Ishikawa (cell line): ENCODE data around the gene ACSM5.
"Not testable (repeated sequence)": the region's sequence is repeated elsewhere in the genome, so short reads cannot be mapped to it uniquely, and the experiment has no call there.

Experiments
- CEBPB ChIP-seq: IDR thresholded peaks from 2 replicates; pipeline ENCODE4 v1.6.1; 2012
- CREB1 ChIP-seq: IDR thresholded peaks from 2 replicates; pipeline ENCODE4 v1.6.1; 2012; ENCODE audit warnings: low read depth
- EGR1 ChIP-seq: IDR thresholded peaks from 2 replicates; pipeline ENCODE4 v1.6.1; 2012
- EP300 ChIP-seq: IDR thresholded peaks from 2 replicates; pipeline ENCODE4 v1.6.1; 2012; ENCODE audit warnings: borderline replicate concordance
- FOXM1 ChIP-seq: IDR thresholded peaks from 2 replicates; pipeline ENCODE4 v1.6.1; 2012; ENCODE audit warnings: low read depth, borderline replicate concordance
- NFIC ChIP-seq: IDR thresholded peaks from 2 replicates; pipeline ENCODE4 v1.6.1; 2012
- RAD21 ChIP-seq: IDR thresholded peaks from 2 replicates; pipeline ENCODE4 v1.6.1; 2012; ENCODE audit warnings: low read depth
- TAF1 ChIP-seq: IDR thresholded peaks from 2 replicates; pipeline ENCODE4 v1.6.1; 2012; ENCODE audit warnings: low read depth, mild to moderate bottlenecking
- TCF12 ChIP-seq: IDR thresholded peaks from 2 replicates; pipeline ENCODE4 v1.6.1; 2012; ENCODE audit warnings: low read depth
- TEAD4 ChIP-seq: IDR thresholded peaks from 2 replicates; pipeline ENCODE4 v1.6.1; 2012
- USF1 ChIP-seq: IDR thresholded peaks from 2 replicates; pipeline ENCODE4 v1.6.1; 2012
- YY1 ChIP-seq: IDR thresholded peaks from 2 replicates; pipeline ENCODE4 v1.6.1; 2012; ENCODE audit warnings: low read depth
- ZBTB7A ChIP-seq: IDR thresholded peaks from 2 replicates; pipeline ENCODE4 v1.6.1; 2012; ENCODE audit warnings: low read depth
- TF ChIP-seq, protein P1 (sequence below): IDR thresholded peaks from 2 replicates; pipeline ENCODE4 v1.6.1; 2012; ENCODE audit warnings: low read depth, mild to moderate bottlenecking
- TF ChIP-seq, protein P2 (sequence below): IDR thresholded peaks from 2 replicates; pipeline ENCODE4 v1.6.1; 2012

ACSM5 gene

DNA sequence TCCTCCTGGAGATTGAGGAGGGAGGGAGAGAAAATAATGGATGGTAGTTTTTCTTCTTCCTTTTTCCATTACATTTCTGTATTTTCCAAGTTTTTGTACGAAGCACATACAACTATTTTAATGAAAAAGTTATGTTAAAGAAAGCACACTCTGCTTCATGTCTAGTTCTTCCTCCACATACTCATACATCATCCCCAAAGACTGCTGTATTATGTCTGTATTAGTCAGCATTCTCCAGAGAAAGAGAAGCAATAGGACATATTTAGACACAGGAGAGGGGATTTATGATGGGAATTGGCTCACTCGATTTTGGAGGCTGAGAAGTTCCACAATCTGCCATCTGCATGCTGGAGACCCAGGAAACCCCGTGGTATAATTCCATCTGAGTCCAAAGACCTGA, 31.9 kb downstream of the ACSM5 start:
- TF ChIP-seq FOXM1 (no peak), TCF12 (no peak), NFIC (no peak), CEBPB (no peak), YY1 (no peak), RAD21 (no peak), ZBTB7A (no peak)
- TF ChIP-seq, protein P1, sequence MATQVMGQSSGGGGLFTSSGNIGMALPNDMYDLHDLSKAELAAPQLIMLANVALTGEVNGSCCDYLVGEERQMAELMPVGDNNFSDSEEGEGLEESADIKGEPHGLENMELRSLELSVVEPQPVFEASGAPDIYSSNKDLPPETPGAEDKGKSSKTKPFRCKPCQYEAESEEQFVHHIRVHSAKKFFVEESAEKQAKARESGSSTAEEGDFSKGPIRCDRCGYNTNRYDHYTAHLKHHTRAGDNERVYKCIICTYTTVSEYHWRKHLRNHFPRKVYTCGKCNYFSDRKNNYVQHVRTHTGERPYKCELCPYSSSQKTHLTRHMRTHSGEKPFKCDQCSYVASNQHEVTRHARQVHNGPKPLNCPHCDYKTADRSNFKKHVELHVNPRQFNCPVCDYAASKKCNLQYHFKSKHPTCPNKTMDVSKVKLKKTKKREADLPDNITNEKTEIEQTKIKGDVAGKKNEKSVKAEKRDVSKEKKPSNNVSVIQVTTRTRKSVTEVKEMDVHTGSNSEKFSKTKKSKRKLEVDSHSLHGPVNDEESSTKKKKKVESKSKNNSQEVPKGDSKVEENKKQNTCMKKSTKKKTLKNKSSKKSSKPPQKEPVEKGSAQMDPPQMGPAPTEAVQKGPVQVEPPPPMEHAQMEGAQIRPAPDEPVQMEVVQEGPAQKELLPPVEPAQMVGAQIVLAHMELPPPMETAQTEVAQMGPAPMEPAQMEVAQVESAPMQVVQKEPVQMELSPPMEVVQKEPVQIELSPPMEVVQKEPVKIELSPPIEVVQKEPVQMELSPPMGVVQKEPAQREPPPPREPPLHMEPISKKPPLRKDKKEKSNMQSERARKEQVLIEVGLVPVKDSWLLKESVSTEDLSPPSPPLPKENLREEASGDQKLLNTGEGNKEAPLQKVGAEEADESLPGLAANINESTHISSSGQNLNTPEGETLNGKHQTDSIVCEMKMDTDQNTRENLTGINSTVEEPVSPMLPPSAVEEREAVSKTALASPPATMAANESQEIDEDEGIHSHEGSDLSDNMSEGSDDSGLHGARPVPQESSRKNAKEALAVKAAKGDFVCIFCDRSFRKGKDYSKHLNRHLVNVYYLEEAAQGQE: no peak

DNA sequence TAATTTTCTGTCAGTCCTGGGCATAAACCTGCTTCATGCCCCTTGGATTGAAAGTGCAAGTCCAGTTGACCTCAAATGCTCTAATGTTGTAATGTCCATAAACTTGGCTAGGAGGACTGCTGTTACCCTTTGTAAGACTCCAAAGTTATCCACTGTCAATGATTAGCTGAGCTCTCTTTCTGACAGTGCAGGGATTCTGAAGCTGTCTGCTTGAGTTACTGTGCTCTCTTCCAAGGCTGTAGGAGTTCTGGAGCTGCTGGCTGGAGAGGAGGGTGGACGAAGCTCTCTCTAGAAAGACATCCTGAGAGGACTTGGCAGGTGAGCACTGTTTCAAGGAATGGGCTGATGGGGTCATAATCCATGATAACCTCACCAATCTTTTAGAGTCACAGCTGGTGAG, 42.0 kb downstream of the ACSM5 start, which contains the start of gene ACSM2A:
Gene ACSM2A, plus strand, starts transcription at position 158 of the 400 bp plus-strand sequence. CDS start 8,594 bp downstream, outside the sequence.
- TF ChIP-seq YY1, TCF12, CREB1: not testable (repeated sequence)

DNA sequence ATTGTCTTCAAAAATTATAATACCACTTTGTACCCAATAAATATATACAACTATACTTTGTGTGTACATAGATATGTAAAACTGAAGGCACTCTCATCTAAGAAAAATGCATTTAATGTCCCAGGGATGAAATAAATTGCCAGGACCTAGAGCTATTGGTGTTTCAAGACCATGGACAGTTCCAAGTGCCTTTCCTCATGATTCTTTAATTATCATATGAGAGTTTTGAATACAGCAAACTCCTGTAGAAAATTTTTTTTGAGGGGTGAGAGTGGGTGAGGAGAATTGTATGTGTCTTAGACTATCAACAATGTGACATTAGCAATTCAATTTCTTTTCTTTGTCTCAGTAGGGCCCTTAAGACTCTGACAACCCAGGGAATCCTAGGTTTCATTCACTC, 59.6 kb downstream of the ACSM5 start:
- TF ChIP-seq, protein P1: peak; percentile 67

GRCh38 chr16:20484726-20485125, 75.4 kb downstream of the ACSM5 start:
- TF ChIP-seq, protein P2, sequence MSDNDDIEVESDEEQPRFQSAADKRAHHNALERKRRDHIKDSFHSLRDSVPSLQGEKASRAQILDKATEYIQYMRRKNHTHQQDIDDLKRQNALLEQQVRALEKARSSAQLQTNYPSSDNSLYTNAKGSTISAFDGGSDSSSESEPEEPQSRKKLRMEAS: no peak
- TF ChIP-seq RAD21: no peak
- TF ChIP-seq TCF12: no peak
- TF ChIP-seq USF1: no peak
- no peak for TF ChIP-seq TAF1
- TF ChIP-seq, protein P1: no peak
- TF ChIP-seq TEAD4: no peak
- TF ChIP-seq YY1: no peak
- no peak for TF ChIP-seq FOXM1
- TF ChIP-seq NFIC: no peak
- no peak for TF ChIP-seq CREB1
- no peak for TF ChIP-seq ZBTB7A
- no peak for TF ChIP-seq EGR1

- TF ChIP-seq CREB1 (no peak), CEBPB (no peak), ZBTB7A (no peak), NFIC (no peak), FOXM1 (no peak), TEAD4 (no peak), TCF12 (no peak), YY1 (no peak), EGR1 (no peak), RAD21 (no peak), TAF1 (no peak), EP300 (no peak), USF1 (no peak)
- TF ChIP-seq, protein P1: no peak
- TF ChIP-seq, protein P2: no peak
Measured at GRCh38 chr16:20485408-20485807, 76.1 kb downstream of the ACSM5 start.
